Activated T-helper 2 cell treated with anti-CD3 and anti-CD28 coated beads, Interferon-gamma antibody, Interleukin-2, Interleukin-4, amounts not matched to agents 10 μg/mL and 5 μg/mL and 100 μg/mL, durations not matched to agents 14 hours and 24 hours and 36 hours (primary cell): ENCODE measurements around the gene LKAAEAR1. TPM values are rescaled to one million over a fixed set of nuclear protein-coding genes. Genes with fewer than 3 reads are reported as not detected.
"Not testable (repeated sequence)": the region's sequence is repeated elsewhere in the genome, so short reads cannot be mapped to it uniquely, and the experiment has no call there.

Experiments
- DNase-seq: peaks from one replicate; pipeline ENCODE4 v3.0.0; 2021; ENCODE audit warnings: low spot score
- H3K27ac Mint-ChIP-seq: one replicate; pipeline ENCODE4 v1.8.0; 2021; ENCODE audit warnings: mixed read lengths
- H3K27me3 Mint-ChIP-seq: one replicate; pipeline ENCODE4 v1.8.0; 2021; ENCODE audit warnings: low read depth, mixed read lengths
- H3K36me3 Mint-ChIP-seq: one replicate; pipeline ENCODE4 v1.8.0; 2021; ENCODE audit warnings: low read depth, mixed read lengths
- H3K4me1 Mint-ChIP-seq: one replicate; pipeline ENCODE4 v1.8.0; 2021; ENCODE audit warnings: low read depth, mixed read lengths
- H3K4me3 Mint-ChIP-seq: one replicate; pipeline ENCODE4 v1.8.0; 2021; ENCODE audit warnings: low read depth, mild to moderate bottlenecking, moderate library complexity, mixed read lengths
- H3K9me3 Mint-ChIP-seq: one replicate; pipeline ENCODE4 v1.8.0; 2021; ENCODE audit warnings: mixed read lengths
- intact Hi-C: fragments of 100-400 bp; cut with micrococcal nuclease; formaldehyde crosslinking; loops from one replicate; pipeline ENCODE4 v1.15.1; 2023
- total RNA-seq: library from RNA; stranded (reverse); gene quantifications from 2 replicates; pipeline ENCODE4 v1.2.3, GENCODE V29; 2022

Gene LKAAEAR1
- total RNA-seq, 1 donor from 2014 or later: 0.21 TPM

- H3K9me3 Mint-ChIP-seq: peaks cover 5% of the 10 kb centered on the region
- peaks cover 2% of the 10 kb centered on the region for H3K4me1 Mint-ChIP-seq
- intact Hi-C loops: no loop called here
- H3K4me3 Mint-ChIP-seq: no peak overlapping the region
- no peak overlapping the region for H3K27ac Mint-ChIP-seq
- DNase-seq: no peak
- H3K27me3 Mint-ChIP-seq: peaks cover 24% of the 10 kb centered on the region
- no peaks in the 10 kb centered on the region for H3K36me3 Mint-ChIP-seq
These were observed 15.8 kb upstream of the LKAAEAR1 start for GRCh38 chr20:64099880-64100565.

- no peak for DNase-seq
- Mint-ChIP-seq H3K36me3 (no peaks in the 10 kb centered on the region), H3K4me1 (peaks cover 2% of the 10 kb centered on the region), H3K4me3 (no peak overlapping the region), H3K27ac (no peak overlapping the region), H3K27me3 (peaks cover 23% of the 10 kb centered on the region), H3K9me3 (peaks cover 5% of the 10 kb centered on the region)
- intact Hi-C loops: no loop called here
These were observed 15.0 kb upstream of the LKAAEAR1 start for GRCh38 chr20:64099086-64099786.

GRCh38 chr20:64098471-64099013, 14.3 kb upstream of the LKAAEAR1 start:
- no peaks in the 10 kb centered on the region for H3K36me3 Mint-ChIP-seq

GRCh38 chr20:64096535-64096934, 12.3 kb upstream of the LKAAEAR1 start:
- H3K9me3 Mint-ChIP-seq: peaks cover 5% of the 10 kb centered on the region
- H3K4me1 Mint-ChIP-seq: no peaks in the 10 kb centered on the region
- peaks cover 8% of the 10 kb centered on the region for H3K27me3 Mint-ChIP-seq
- DNase-seq: no peak
- H3K4me3 Mint-ChIP-seq: no peak overlapping the region
- H3K36me3 Mint-ChIP-seq: no peaks in the 10 kb centered on the region
- H3K27ac Mint-ChIP-seq: no peak overlapping the region
- intact Hi-C loops: no loop called here

More at GRCh38 chr20:64098471-64099013, 14.3 kb upstream of the LKAAEAR1 start:
- no peak for DNase-seq
- Mint-ChIP-seq H3K4me1 (peaks cover 2% of the 10 kb centered on the region), H3K27ac (no peak overlapping the region), H3K9me3 (peaks cover 5% of the 10 kb centered on the region), H3K4me3 (no peak overlapping the region), H3K27me3 (peaks cover 17% of the 10 kb centered on the region)
- intact Hi-C loops: no loop called here

- Mint-ChIP-seq H3K9me3 (peaks cover 5% of the 10 kb centered on the region), H3K4me3 (no peak overlapping the region), H3K36me3 (no peaks in the 10 kb centered on the region), H3K4me1 (no peaks in the 10 kb centered on the region), H3K27ac (no peak overlapping the region), H3K27me3 (peaks cover 1% of the 10 kb centered on the region)
- DNase-seq: no peak
- intact Hi-C loops: no loop called here
These were observed 11.7 kb upstream of the LKAAEAR1 start for GRCh38 chr20:64095927-64096326.

- intact Hi-C loops: no loop called here
- Mint-ChIP-seq H3K36me3 (no peaks in the 10 kb centered on the region), H3K27me3 (no peaks in the 10 kb centered on the region), H3K27ac (no peak overlapping the region), H3K4me1 (no peaks in the 10 kb centered on the region), H3K4me3 (no peak overlapping the region), H3K9me3 (peaks cover 5% of the 10 kb centered on the region)
- DNase-seq: no peak
These were observed 11.3 kb upstream of the LKAAEAR1 start for GRCh38 chr20:64095455-64095854.

GRCh38 chr20:64093013-64093503, 8.9 kb upstream of the LKAAEAR1 start:
- Mint-ChIP-seq H3K4me3 (no peak overlapping the region), H3K27ac (no peak overlapping the region), H3K27me3 (peaks cover 6% of the 10 kb centered on the region), H3K36me3 (no peaks in the 10 kb centered on the region), H3K4me1 (no peaks in the 10 kb centered on the region), H3K9me3 (peaks cover 5% of the 10 kb centered on the region)
- DNase-seq: no peak
- intact Hi-C loops: no loop called here

GRCh38 chr20:64092258-64093012, 8.2 kb upstream of the LKAAEAR1 start:
- Mint-ChIP-seq H3K9me3 (peaks cover 5% of the 10 kb centered on the region), H3K27me3 (peaks cover 6% of the 10 kb centered on the region), H3K4me3 (no peak overlapping the region), H3K36me3 (no peaks in the 10 kb centered on the region), H3K4me1 (no peaks in the 10 kb centered on the region), H3K27ac (no peak overlapping the region)
- no peak for DNase-seq
- intact Hi-C loops: no loop called here

GRCh38 chr20:64091770-64092169, 7.6 kb upstream of the LKAAEAR1 start:
- Mint-ChIP-seq H3K27me3 (peaks cover 6% of the 10 kb centered on the region), H3K27ac (no peak overlapping the region), H3K4me3 (no peak overlapping the region), H3K4me1 (no peaks in the 10 kb centered on the region), H3K9me3 (peaks cover 2% of the 10 kb centered on the region), H3K36me3 (no peaks in the 10 kb centered on the region)
- DNase-seq: no peak
- intact Hi-C loops: no loop called here

- Mint-ChIP-seq H3K36me3 (no peaks in the 10 kb centered on the region), H3K27ac (no peak overlapping the region), H3K27me3 (peaks cover 6% of the 10 kb centered on the region), H3K4me3 (no peak overlapping the region), H3K4me1 (no peaks in the 10 kb centered on the region), H3K9me3 (no peaks in the 10 kb centered on the region)
- DNase-seq: no peak
- intact Hi-C loops: no loop called here
These were observed 7.1 kb upstream of the LKAAEAR1 start for GRCh38 chr20:64091340-64091739.

GRCh38 chr20:64090165-64090564, 6.0 kb upstream of the LKAAEAR1 start:
- H3K27ac Mint-ChIP-seq: no peak overlapping the region
- intact Hi-C loops: no loop called here
- H3K4me3 Mint-ChIP-seq: no peak overlapping the region
- DNase-seq: no peak
- peaks cover 18% of the 10 kb centered on the region for H3K27me3 Mint-ChIP-seq
- H3K4me1 Mint-ChIP-seq: no peaks in the 10 kb centered on the region
- no peaks in the 10 kb centered on the region for H3K9me3 Mint-ChIP-seq
- H3K36me3 Mint-ChIP-seq: no peaks in the 10 kb centered on the region

GRCh38 chr20:64088586-64088985, 4.4 kb upstream of the LKAAEAR1 start:
- H3K4me1 Mint-ChIP-seq, H3K36me3 Mint-ChIP-seq, intact Hi-C loops, H3K27ac Mint-ChIP-seq, H3K4me3 Mint-ChIP-seq, H3K9me3 Mint-ChIP-seq, DNase-seq: not testable (repeated sequence)
- peaks cover 25% of the 10 kb centered on the region for H3K27me3 Mint-ChIP-seq
